GM10266 (cell line): Measurements from ENCODE around the gene NDFIP1.

Experiments
- DNase-seq: peaks from one replicate; pipeline ENCODE4 v3.0.0; 2012; ENCODE audit errors: extremely low spot score
- TF ChIP-seq, protein P1 (sequence below): IDR thresholded peaks from 2 replicates; pipeline ENCODE4 v1.5.1; 2012; ENCODE audit warnings: mild to moderate bottlenecking, low read depth; ENCODE audit not compliant: control insufficient read depth, insufficient read depth; ENCODE audit errors: missing control alignments

NDFIP1 gene

GRCh38 chr5:142102980-142103740 is 5.4 kb upstream of the NDFIP1 start:
- TF ChIP-seq, protein P1, sequence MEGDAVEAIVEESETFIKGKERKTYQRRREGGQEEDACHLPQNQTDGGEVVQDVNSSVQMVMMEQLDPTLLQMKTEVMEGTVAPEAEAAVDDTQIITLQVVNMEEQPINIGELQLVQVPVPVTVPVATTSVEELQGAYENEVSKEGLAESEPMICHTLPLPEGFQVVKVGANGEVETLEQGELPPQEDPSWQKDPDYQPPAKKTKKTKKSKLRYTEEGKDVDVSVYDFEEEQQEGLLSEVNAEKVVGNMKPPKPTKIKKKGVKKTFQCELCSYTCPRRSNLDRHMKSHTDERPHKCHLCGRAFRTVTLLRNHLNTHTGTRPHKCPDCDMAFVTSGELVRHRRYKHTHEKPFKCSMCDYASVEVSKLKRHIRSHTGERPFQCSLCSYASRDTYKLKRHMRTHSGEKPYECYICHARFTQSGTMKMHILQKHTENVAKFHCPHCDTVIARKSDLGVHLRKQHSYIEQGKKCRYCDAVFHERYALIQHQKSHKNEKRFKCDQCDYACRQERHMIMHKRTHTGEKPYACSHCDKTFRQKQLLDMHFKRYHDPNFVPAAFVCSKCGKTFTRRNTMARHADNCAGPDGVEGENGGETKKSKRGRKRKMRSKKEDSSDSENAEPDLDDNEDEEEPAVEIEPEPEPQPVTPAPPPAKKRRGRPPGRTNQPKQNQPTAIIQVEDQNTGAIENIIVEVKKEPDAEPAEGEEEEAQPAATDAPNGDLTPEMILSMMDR: no peak
- DNase-seq: no peak

DNA sequence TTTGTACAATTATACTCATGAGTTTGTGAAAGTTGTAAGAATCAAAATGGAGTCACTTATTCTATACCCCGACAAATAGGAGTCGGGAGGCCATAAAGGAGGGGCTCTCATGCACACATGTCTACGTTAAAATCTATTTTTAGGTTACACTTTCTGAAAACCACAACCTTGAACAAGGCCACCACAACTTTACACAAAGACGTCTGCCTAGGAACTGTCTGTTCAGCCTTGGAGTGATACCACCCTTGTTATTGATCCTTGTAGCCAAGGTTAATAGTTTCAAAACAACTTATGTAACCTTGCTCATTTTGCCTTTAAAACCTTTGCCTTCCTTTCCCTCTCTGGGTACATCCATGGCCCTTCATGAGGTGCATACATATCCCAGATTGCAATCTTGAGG is 4.1 kb upstream of the NDFIP1 start:
- no peak for DNase-seq
- TF ChIP-seq, protein P1: no peak

GRCh38 chr5:142106061-142106460 is 2.5 kb upstream of the NDFIP1 start:
- no peak for DNase-seq
- TF ChIP-seq, protein P1: no peak

DNA sequence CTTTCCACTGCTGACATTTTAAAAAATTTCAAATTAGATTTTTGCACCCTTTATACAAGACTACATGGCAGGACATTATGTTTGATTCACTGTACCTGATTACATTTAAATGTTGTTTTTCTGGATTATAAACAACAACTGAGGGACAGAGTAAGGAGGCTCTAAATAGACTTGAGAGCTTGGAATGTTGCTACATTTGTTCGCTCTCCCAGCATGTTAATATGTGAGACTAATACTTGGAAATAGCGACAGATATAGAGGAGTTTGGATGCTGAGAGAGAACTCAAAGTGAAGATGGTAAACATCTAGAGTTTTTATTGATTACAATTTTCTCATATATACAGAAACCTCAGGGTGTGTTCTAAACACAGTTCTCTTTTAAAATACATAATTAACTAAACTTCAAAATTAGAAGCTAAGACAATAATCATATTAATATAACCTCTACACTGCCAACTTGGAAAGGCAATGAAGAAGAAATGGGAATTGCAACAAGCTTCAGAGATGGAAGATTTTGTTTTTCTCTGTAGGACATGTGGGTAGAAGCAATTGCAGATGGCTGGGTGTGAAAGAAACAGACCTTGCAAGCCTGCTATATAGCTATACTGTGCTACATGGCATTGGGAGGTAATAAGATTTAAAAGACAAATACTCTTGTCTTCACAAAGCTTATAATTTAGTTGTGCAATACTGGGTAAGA is 1.4 kb upstream of the NDFIP1 start:
- no peak for DNase-seq
- TF ChIP-seq, protein P1: no peak

DNA sequence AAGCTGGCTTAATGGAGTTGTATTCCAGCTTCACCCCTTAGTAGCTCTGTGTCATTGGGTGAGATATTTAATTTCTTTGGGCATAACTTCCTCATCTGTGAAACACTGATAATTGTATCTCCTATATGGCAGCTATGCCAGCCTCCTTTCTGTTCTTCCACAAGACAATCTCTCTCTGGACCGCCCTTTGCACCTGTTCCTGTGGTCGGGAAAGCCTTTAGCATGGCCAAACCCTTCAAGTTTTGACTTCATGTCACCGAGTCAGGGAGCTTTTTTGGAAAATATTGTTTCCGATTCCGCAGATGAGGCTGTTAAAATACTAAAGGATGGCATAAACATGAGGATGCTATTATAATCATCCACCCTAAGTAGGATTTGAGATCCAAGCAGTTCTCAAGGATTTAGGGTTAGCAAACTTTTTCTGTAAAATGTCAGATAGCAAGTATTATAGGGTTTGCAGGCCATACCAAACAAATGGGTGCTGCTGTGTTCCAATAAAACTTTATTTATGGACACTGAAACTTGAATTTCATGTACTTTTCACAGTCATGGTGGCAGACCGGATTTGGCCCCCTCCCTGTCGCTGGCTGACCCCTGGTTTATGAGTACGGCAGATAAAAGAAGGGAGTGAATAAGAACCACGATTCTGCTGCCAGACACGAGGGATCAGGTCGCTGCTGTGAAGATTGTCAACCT is 695 bp upstream of the NDFIP1 start:
- no peak for DNase-seq

GRCh38 chr5:142109331-142110045 is 909 bp downstream of the NDFIP1 start:
- TF ChIP-seq, protein P1: no peak
- DNase-seq: peak; percentile 34

More for the DNA sequence above, 695 bp upstream of the NDFIP1 start:
- TF ChIP-seq, protein P1: no peak
